ENCODE results near the gene DNAJC17.

DNAJC17 gene

GRCh38 chr15:40854161-40854560 is 46.9 kb upstream of the DNAJC17 start:
- no peaks in the 10 kb centered on the region for H3K9me2 ChIP-seq (ENCODE audit: low read depth, low read length)
- no peaks in the 10 kb centered on the region for H3K79me2 ChIP-seq (ENCODE audit: insufficient read depth, low read length)
- H3K4me1 ChIP-seq (ENCODE audit: insufficient read depth, low read length, severe bottlenecking) = peaks cover 4% of the 10 kb centered on the region
- H3F3A ChIP-seq (ENCODE audit: insufficient read depth, low read length) = no peaks in the 10 kb centered on the region
- no peaks in the 10 kb centered on the region for H4K20me1 ChIP-seq (ENCODE audit: insufficient read depth, low read length)
- H3K4me3 ChIP-seq (ENCODE audit: low read depth, low read length, poor library complexity, severe bottlenecking) = no peak overlapping the region
- TF ChIP-seq EZH2 (IDR thresholded peaks at IDR 0.05; ENCODE audit: borderline replicate concordance, low read length) (no peak), CTCF (IDR thresholded peaks at IDR 0.05; ENCODE audit: low read length) (no peak)
- H3K9ac ChIP-seq (ENCODE audit: low read length) = no peak overlapping the region
- H3K4me2 ChIP-seq (ENCODE audit: low read length) = no peak overlapping the region
- H2AFZ ChIP-seq (ENCODE audit: low read length) = no peak overlapping the region
- no peak overlapping the region for H3K27ac ChIP-seq (ENCODE audit: low read depth, low read length, poor library complexity, severe bottlenecking)
- peaks cover 14% of the 10 kb centered on the region; the same call in 1 of the 2 replicates for H3K36me3 ChIP-seq (ENCODE audit: insufficient read depth, low read length)
- H3K9me3 ChIP-seq (ENCODE audit: low read length) = no peaks in the 10 kb centered on the region
- no peaks in the 10 kb centered on the region for H3K27me3 ChIP-seq (ENCODE audit: insufficient read depth, low read length)

- Histone ChIP-seq H3K27me3 (ENCODE audit: insufficient read depth, low read length) (no peaks in the 10 kb centered on the region), H3K79me2 (ENCODE audit: insufficient read depth, low read length) (no peaks in the 10 kb centered on the region), H3K4me1 (ENCODE audit: insufficient read depth, low read length, severe bottlenecking) (peaks cover 4% of the 10 kb centered on the region), H3K4me3 (ENCODE audit: low read depth, low read length, poor library complexity, severe bottlenecking) (no peak overlapping the region), H3F3A (ENCODE audit: insufficient read depth, low read length) (no peaks in the 10 kb centered on the region), H3K9me2 (ENCODE audit: low read depth, low read length) (no peaks in the 10 kb centered on the region), H3K9me3 (ENCODE audit: low read length) (no peaks in the 10 kb centered on the region), H3K9ac (ENCODE audit: low read length) (no peak overlapping the region), H2AFZ (ENCODE audit: low read length) (no peak overlapping the region), H3K4me2 (ENCODE audit: low read length) (no peak overlapping the region), H3K36me3 (ENCODE audit: insufficient read depth, low read length) (peaks cover 14% of the 10 kb centered on the region; the same call in 1 of the 2 replicates), H4K20me1 (ENCODE audit: insufficient read depth, low read length) (no peaks in the 10 kb centered on the region), H3K27ac (ENCODE audit: low read depth, low read length, poor library complexity, severe bottlenecking) (no peak overlapping the region)
- TF ChIP-seq CTCF (IDR thresholded peaks at IDR 0.05; ENCODE audit: low read length) = no peak
- TF ChIP-seq EZH2 (IDR thresholded peaks at IDR 0.05; ENCODE audit: borderline replicate concordance, low read length) = no peak
Observed at GRCh38 chr15:40853241-40853890, 46.1 kb upstream of the DNAJC17 start.

GRCh38 chr15:40852529-40852928 is 45.3 kb upstream of the DNAJC17 start:
- peaks cover 14% of the 10 kb centered on the region; the same call in 1 of the 2 replicates for H3K36me3 ChIP-seq (ENCODE audit: insufficient read depth, low read length)
- no peak overlapping the region for H3K4me2 ChIP-seq (ENCODE audit: low read length)
- no peaks in the 10 kb centered on the region for H3F3A ChIP-seq (ENCODE audit: insufficient read depth, low read length)
- no peak for TF ChIP-seq EZH2 (IDR thresholded peaks at IDR 0.05; ENCODE audit: borderline replicate concordance, low read length)
- TF ChIP-seq CTCF (IDR thresholded peaks at IDR 0.05; ENCODE audit: low read length) = no peak
- no peak overlapping the region for H3K4me3 ChIP-seq (ENCODE audit: low read depth, low read length, poor library complexity, severe bottlenecking)
- H3K27me3 ChIP-seq (ENCODE audit: insufficient read depth, low read length) = no peaks in the 10 kb centered on the region
- no peaks in the 10 kb centered on the region for H3K9me3 ChIP-seq (ENCODE audit: low read length)
- H3K9me2 ChIP-seq (ENCODE audit: low read depth, low read length) = no peaks in the 10 kb centered on the region
- H3K27ac ChIP-seq (ENCODE audit: low read depth, low read length, poor library complexity, severe bottlenecking) = no peak overlapping the region
- H2AFZ ChIP-seq (ENCODE audit: low read length) = no peak overlapping the region
- peaks cover 2% of the 10 kb centered on the region for H3K4me1 ChIP-seq (ENCODE audit: insufficient read depth, low read length, severe bottlenecking)
- no peaks in the 10 kb centered on the region for H3K79me2 ChIP-seq (ENCODE audit: insufficient read depth, low read length)
- no peak overlapping the region for H3K9ac ChIP-seq (ENCODE audit: low read length)
- H4K20me1 ChIP-seq (ENCODE audit: insufficient read depth, low read length) = no peaks in the 10 kb centered on the region

Data from OCI-LY1 (cell line).